H9 (cell line): Measurements from ENCODE around the gene ANGPTL4. TPM values are rescaled to one million over a fixed set of nuclear protein-coding genes. Genes with fewer than 3 reads are reported as not detected.
"Not testable (repeated sequence)": the region's sequence is repeated elsewhere in the genome, so short reads cannot be mapped to it uniquely, and the experiment has no call there.

Source experiments
- DNase-seq: peaks from one replicate; pipeline ENCODE4 v3.0.0-alpha.2; 2017
- H2AFZ ChIP-seq: one replicate; pipeline ENCODE4 v1.6.1; 2013; ENCODE audit warnings: mild to moderate bottlenecking, low read length, control low read depth, moderate library complexity
- H2AK5ac ChIP-seq: 2 replicates; pipeline ENCODE4 v1.6.1; 2013; ENCODE audit warnings: low read length, control low read depth, mixed read lengths; ENCODE audit not compliant: insufficient read length
- H2BK120ac ChIP-seq: one replicate; pipeline ENCODE4 v1.6.1; 2013; ENCODE audit warnings: low read depth, mild to moderate bottlenecking, low read length, control low read depth, inconsistent platforms; ENCODE audit not compliant: poor library complexity, severe bottlenecking
- H2BK12ac ChIP-seq: 2 replicates; pipeline ENCODE4 v1.6.1; 2013; ENCODE audit warnings: low read length, control low read depth, mixed read lengths, low read depth; ENCODE audit not compliant: insufficient read length
- H2BK15ac ChIP-seq: 2 replicates; pipeline ENCODE4 v1.6.1; 2013; ENCODE audit warnings: low read depth, low read length, control low read depth
- H2BK20ac ChIP-seq: one replicate; pipeline ENCODE4 v1.6.1; 2013; ENCODE audit warnings: low read depth, mild to moderate bottlenecking, low read length, control low read depth, inconsistent platforms; ENCODE audit not compliant: poor library complexity, severe bottlenecking
- H2BK5ac ChIP-seq: 2 replicates; pipeline ENCODE4 v1.6.1; 2013; ENCODE audit warnings: low read length, control low read depth, mixed read lengths; ENCODE audit not compliant: insufficient read length
- H3K14ac ChIP-seq: 2 replicates; pipeline ENCODE4 v1.6.1; 2013; ENCODE audit warnings: low read length, control low read depth; ENCODE audit not compliant: insufficient read depth
- H3K18ac ChIP-seq: 2 replicates; pipeline ENCODE4 v1.6.1; 2013; ENCODE audit warnings: low read depth, mild to moderate bottlenecking, mixed read lengths, low read length, control low read depth; ENCODE audit not compliant: insufficient read length
- H3K23ac ChIP-seq: 2 replicates; pipeline ENCODE4 v1.6.1; 2013; ENCODE audit warnings: low read length, control low read depth, mixed read lengths, low read depth; ENCODE audit not compliant: insufficient read length
- H3K23me2 ChIP-seq: 2 replicates; pipeline ENCODE4 v1.6.1; 2013; ENCODE audit warnings: low read depth, mild to moderate bottlenecking, mixed read lengths, low read length, control low read depth; ENCODE audit not compliant: insufficient read length, poor library complexity, severe bottlenecking
- H3K27ac ChIP-seq: 2 replicates; pipeline ENCODE4 v1.5.1; 2013; ENCODE audit warnings: low read length, control low read depth, mixed read lengths, low read depth; ENCODE audit not compliant: insufficient read length
- H3K27me3 ChIP-seq: 2 replicates; pipeline ENCODE4 v1.6.1; 2013; ENCODE audit warnings: low read length, control low read depth, inconsistent platforms; ENCODE audit not compliant: insufficient read depth
- H3K4ac ChIP-seq: 2 replicates; pipeline ENCODE4 v1.6.1; 2013; ENCODE audit warnings: low read depth, mild to moderate bottlenecking, control low read depth, inconsistent platforms, low read length, moderate library complexity
- H3K4me1 ChIP-seq: 2 replicates; pipeline ENCODE4 v1.6.1; 2013; ENCODE audit warnings: low read length, control low read depth, inconsistent platforms; ENCODE audit not compliant: insufficient read depth
- H3K4me2 ChIP-seq: 2 replicates; pipeline ENCODE4 v1.6.1; 2013; ENCODE audit warnings: low read length, control low read depth, mixed read lengths; ENCODE audit not compliant: insufficient read length, insufficient read depth
- H3K56ac ChIP-seq: 2 replicates; pipeline ENCODE4 v1.6.1; 2013; ENCODE audit warnings: low read depth, mild to moderate bottlenecking, mixed read lengths, low read length, control low read depth; ENCODE audit not compliant: insufficient read length
- H3K79me1 ChIP-seq: 2 replicates; pipeline ENCODE4 v1.6.1; 2013; ENCODE audit warnings: low read depth, mild to moderate bottlenecking, moderate library complexity, low read length, control low read depth, inconsistent platforms; ENCODE audit not compliant: insufficient read depth, poor library complexity, severe bottlenecking
- H3K79me2 ChIP-seq: 2 replicates; pipeline ENCODE4 v1.6.1; 2013; ENCODE audit warnings: low read length, control low read depth, inconsistent platforms; ENCODE audit not compliant: insufficient read depth
- H3K9ac ChIP-seq: 2 replicates; pipeline ENCODE4 v1.6.1; 2013; ENCODE audit warnings: low read length, control low read depth, mixed read lengths; ENCODE audit not compliant: insufficient read length; ENCODE audit errors: extremely low read depth
- H3K9me3 ChIP-seq: one replicate; pipeline ENCODE4 v1.6.1; 2013; ENCODE audit warnings: low read depth, low read length, inconsistent platforms; ENCODE audit not compliant: control insufficient read depth
- H3T11ph ChIP-seq: one replicate; pipeline ENCODE4 v1.6.1; 2013; ENCODE audit warnings: mild to moderate bottlenecking, low read length, control low read depth, inconsistent platforms
- H4K20me1 ChIP-seq: one replicate; pipeline ENCODE4 v1.6.1; 2013; ENCODE audit not compliant: control insufficient read depth, insufficient read length, insufficient read depth
- H4K5ac ChIP-seq: 2 replicates; pipeline ENCODE4 v1.6.1; 2013; ENCODE audit warnings: low read depth, mild to moderate bottlenecking, mixed read lengths, low read length, control low read depth; ENCODE audit not compliant: insufficient read length
- H4K8ac ChIP-seq: replicated peaks from 2 replicates; pipeline ENCODE4 v1.6.1; 2013; ENCODE audit warnings: low read length, control low read depth, mixed read lengths, low read depth; ENCODE audit not compliant: insufficient read length
- H4K91ac ChIP-seq: 2 replicates; pipeline ENCODE4 v1.6.1; 2013; ENCODE audit warnings: low read depth, mild to moderate bottlenecking, moderate library complexity, mixed read lengths, low read length, control low read depth; ENCODE audit not compliant: insufficient read length
- H3K27ac Mint-ChIP-seq, 3 experiments: 2 replicates in 2 of 3; 3 replicates in 1 of 3; pipeline ENCODE4 v1.8.0; 2020 to 2021; ENCODE audit warnings: mixed read lengths in 3 of 3, mild to moderate bottlenecking in 1 of 3, moderate library complexity in 1 of 3
- H3K27me3 Mint-ChIP-seq: 2 replicates; pipeline ENCODE4 v1.8.0; 2021; ENCODE audit warnings: low read depth, mild to moderate bottlenecking, moderate library complexity, mixed read lengths
- H3K36me3 Mint-ChIP-seq, 3 experiments: 2 replicates in 2 of 3; 3 replicates in 1 of 3; pipeline ENCODE4 v1.8.0; 2020 to 2021; ENCODE audit warnings: low read depth in 3 of 3, mixed read lengths in 3 of 3; ENCODE audit not compliant: insufficient read depth in 1 of 3
- H3K4me1 Mint-ChIP-seq, 2 experiments: 2 replicates each; pipeline ENCODE4 v1.8.0; 2020; ENCODE audit warnings: mixed read lengths in 2 of 2
- H3K4me3 Mint-ChIP-seq, 2 experiments: 2 replicates in 1 of 2; 3 replicates in 1 of 2; pipeline ENCODE4 v1.8.0; 2020 to 2021; ENCODE audit warnings: mild to moderate bottlenecking in 2 of 2, mixed read lengths in 2 of 2, moderate library complexity in 1 of 2
- H3K9me3 Mint-ChIP-seq, 2 experiments: 2 replicates in 1 of 2; 3 replicates in 1 of 2; pipeline ENCODE4 v1.8.0; 2020; ENCODE audit warnings: mild to moderate bottlenecking in 2 of 2, mixed read lengths in 2 of 2, moderate library complexity in 1 of 2
- WGBS: extraction: QIAGEN DNeasy Blood & Tissue Kit; methylation state at CpG from one replicate; pipeline ENCODE4 v1.1.7; 2013; ENCODE audit warnings: missing lambda C conversion rate, low lambda C conversion rate, mixed read lengths; ENCODE audit not compliant: insufficient read length; ENCODE audit errors: extremely low coverage; 5-methylcytosine and 5-hydroxymethylcytosine counted together
- total RNA-seq: library from RNA; stranded (reverse); gene quantifications from 2 replicates; pipeline ENCODE4 v1.2.1, GENCODE V29; 2021
- TF ChIP-seq, protein P1 (sequence below): fragments of 200-600 bp; sonication (generic); conservative IDR thresholded peaks from 3 replicates; pipeline ENCODE4 v1.8.0; 2021; ENCODE audit warnings: antibody characterized with exemption, mild to moderate bottlenecking

Gene ANGPTL4
- total RNA-seq, 1 experiment from 2014 or later = 1.9 TPM

DNA sequence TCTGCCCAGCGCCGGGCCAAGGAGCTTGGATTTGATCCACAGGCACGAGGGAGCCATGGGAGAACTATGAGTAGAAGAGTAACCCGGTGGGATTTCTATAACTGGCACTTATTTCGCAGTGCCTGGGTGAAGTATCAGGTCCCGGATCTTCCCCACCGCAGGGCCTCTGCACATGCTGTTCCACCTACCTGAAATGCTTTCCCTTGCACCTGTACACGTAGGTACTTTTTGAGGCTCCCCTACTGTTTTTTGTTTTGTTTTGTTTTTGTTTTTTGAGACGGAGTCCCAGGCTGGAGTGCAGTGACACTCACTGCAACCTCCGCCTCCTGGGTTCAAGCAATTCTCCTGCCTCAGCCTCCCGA is 20.5 kb upstream of the ANGPTL4 start:
- H3K9me3 Mint-ChIP-seq = no peaks in the 10 kb centered on the region
- H3K23ac ChIP-seq = no peak overlapping the region
- no peak overlapping the region for H4K91ac ChIP-seq
- no peak overlapping the region for H3K56ac ChIP-seq
- no peak overlapping the region for H3K4ac ChIP-seq
- H3K14ac ChIP-seq = no peak overlapping the region
- H3K9ac ChIP-seq = no peak overlapping the region
- H2AK5ac ChIP-seq = no peak overlapping the region
- H4K8ac ChIP-seq = no peak overlapping the region
- no peaks in the 10 kb centered on the region for H3K9me3 ChIP-seq
- no peak overlapping the region for H2BK12ac ChIP-seq
- no peak overlapping the region for H3K27ac Mint-ChIP-seq
- H3K4me3 Mint-ChIP-seq = peak overlapping the region; percentile 65 to 75
- H3K4me2 ChIP-seq = no peak overlapping the region
- no peak overlapping the region for H3T11ph ChIP-seq
- no peaks in the 10 kb centered on the region for H4K20me1 ChIP-seq
- H4K5ac ChIP-seq = no peak overlapping the region
- peaks cover 4% of the 10 kb centered on the region for H3K23me2 ChIP-seq
- H2BK120ac ChIP-seq = no peak overlapping the region
- peaks cover 12 to 19% of the 10 kb centered on the region in 2 experiments for H3K4me1 Mint-ChIP-seq
- no peak overlapping the region for H3K27ac ChIP-seq
- peaks cover 23% of the 10 kb centered on the region for H3K27me3 Mint-ChIP-seq
- no peak overlapping the region for H2BK15ac ChIP-seq
- no peak overlapping the region for H2BK5ac ChIP-seq
- H3K18ac ChIP-seq = no peak overlapping the region
- TF ChIP-seq, protein P1, sequence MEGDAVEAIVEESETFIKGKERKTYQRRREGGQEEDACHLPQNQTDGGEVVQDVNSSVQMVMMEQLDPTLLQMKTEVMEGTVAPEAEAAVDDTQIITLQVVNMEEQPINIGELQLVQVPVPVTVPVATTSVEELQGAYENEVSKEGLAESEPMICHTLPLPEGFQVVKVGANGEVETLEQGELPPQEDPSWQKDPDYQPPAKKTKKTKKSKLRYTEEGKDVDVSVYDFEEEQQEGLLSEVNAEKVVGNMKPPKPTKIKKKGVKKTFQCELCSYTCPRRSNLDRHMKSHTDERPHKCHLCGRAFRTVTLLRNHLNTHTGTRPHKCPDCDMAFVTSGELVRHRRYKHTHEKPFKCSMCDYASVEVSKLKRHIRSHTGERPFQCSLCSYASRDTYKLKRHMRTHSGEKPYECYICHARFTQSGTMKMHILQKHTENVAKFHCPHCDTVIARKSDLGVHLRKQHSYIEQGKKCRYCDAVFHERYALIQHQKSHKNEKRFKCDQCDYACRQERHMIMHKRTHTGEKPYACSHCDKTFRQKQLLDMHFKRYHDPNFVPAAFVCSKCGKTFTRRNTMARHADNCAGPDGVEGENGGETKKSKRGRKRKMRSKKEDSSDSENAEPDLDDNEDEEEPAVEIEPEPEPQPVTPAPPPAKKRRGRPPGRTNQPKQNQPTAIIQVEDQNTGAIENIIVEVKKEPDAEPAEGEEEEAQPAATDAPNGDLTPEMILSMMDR = no peak
- no peaks in the 10 kb centered on the region for H3K79me2 ChIP-seq
- H3K36me3 Mint-ChIP-seq = no peaks in the 10 kb centered on the region; a peak in 1 of 7 replicates
- H2AFZ ChIP-seq = no peak overlapping the region
- H2BK20ac ChIP-seq = no peak overlapping the region
- no peak for DNase-seq
- no peaks in the 10 kb centered on the region for H3K79me1 ChIP-seq
- no peaks in the 10 kb centered on the region for H3K27me3 ChIP-seq
- WGBS = no CpG with 5 or more reads among the region's 11 CpGs
- no peaks in the 10 kb centered on the region; the same call in 1 of the 2 replicates for H3K4me1 ChIP-seq

DNA sequence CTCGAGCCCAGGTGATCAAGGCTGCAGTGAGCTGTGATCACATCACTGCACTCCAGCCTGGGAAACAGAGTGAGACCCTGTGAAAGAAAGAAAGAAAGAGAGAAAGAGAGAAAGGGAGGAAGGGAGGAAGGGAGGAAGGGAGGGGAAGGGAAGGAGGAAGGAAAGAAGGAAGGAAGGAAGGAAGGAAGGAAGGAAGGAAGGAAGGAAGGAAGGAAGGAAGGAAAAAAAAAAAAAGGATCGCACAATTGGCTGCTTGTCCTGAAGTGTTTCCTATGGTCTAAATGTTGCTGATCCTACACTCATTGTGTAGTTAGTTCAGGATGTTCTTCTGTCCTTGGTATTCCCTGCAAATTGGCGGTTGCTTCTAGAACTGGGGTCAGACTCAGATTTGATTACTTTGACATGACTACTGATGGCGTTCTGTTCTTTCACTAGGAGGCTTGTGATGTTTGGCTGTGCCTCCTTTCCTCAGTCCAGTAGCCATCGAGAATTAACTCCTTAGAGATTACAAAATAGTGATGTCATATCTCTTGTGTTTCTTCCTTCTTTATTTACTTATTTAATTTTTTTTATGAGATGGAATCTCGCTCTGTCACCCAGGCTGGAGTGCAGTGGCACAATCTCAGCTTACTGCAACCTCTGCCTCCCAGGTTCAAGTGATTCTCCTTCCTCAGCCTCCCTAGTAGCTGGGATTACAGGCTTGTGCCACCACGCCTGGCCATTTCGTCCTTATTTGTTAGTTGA is 14.2 kb upstream of the ANGPTL4 start:
- not testable (repeated sequence) for H3K27me3 Mint-ChIP-seq, H3K9me3 ChIP-seq, H2AFZ ChIP-seq, H2AK5ac ChIP-seq, H2BK15ac ChIP-seq, H3T11ph ChIP-seq, H3K27ac Mint-ChIP-seq, H3K18ac ChIP-seq, H3K79me2 ChIP-seq, H3K14ac ChIP-seq, H3K79me1 ChIP-seq, H3K23me2 ChIP-seq, H4K91ac ChIP-seq, H2BK20ac ChIP-seq, H3K9me3 Mint-ChIP-seq, H3K56ac ChIP-seq, H4K20me1 ChIP-seq, H2BK12ac ChIP-seq, H3K23ac ChIP-seq, H3K27me3 ChIP-seq, H3K4me2 ChIP-seq, H3K27ac ChIP-seq, H3K4me3 Mint-ChIP-seq, H4K5ac ChIP-seq, H3K36me3 Mint-ChIP-seq, DNase-seq, H3K4ac ChIP-seq, H2BK5ac ChIP-seq, H4K8ac ChIP-seq, H2BK120ac ChIP-seq, H3K4me1 ChIP-seq
- no CpG with 5 or more reads among the region's 8 CpGs for WGBS
- peaks cover 15 to 25% of the 10 kb centered on the region in 2 experiments for H3K4me1 Mint-ChIP-seq
- H3K9ac ChIP-seq = peak overlapping the region; percentile 3
